ENCODE measurements around the gene CCNJ. TPM values are rescaled to one million over a fixed set of nuclear protein-coding genes. Genes with fewer than 3 reads are reported as not detected.
A peak's percentile ranks its signal among the peaks of the same experiment; 100 is the strongest.

Gene CCNJ
- total and polyA plus RNA-seq, 2 experiments from 2014 or later: 8.2 to 12.1 TPM

- H3K9me2 ChIP-seq (replicated peaks; ENCODE audit: insufficient read depth): no peaks in the 10 kb centered on the region
- no peak overlapping the region for H3K4me2 ChIP-seq
- no peak for DNase-seq (ENCODE audit: low spot score)
- peaks cover 4% of the 10 kb centered on the region for H3K79me2 ChIP-seq
- H4K20me1 ChIP-seq (ENCODE audit: insufficient read depth, poor library complexity, severe bottlenecking): no peaks in the 10 kb centered on the region
- H3K4me3 ChIP-seq: no peak overlapping the region
- H3K9me3 ChIP-seq (ENCODE audit: low read depth): no peaks in the 10 kb centered on the region
- H3K36me3 ChIP-seq (replicated peaks; ENCODE audit: insufficient read depth, low read depth): no peaks in the 10 kb centered on the region
- TF ChIP-seq EZH2 (IDR thresholded peaks at IDR 0.05; ENCODE audit: borderline replicate concordance) (no peak), EZH2phosphoT487 (IDR thresholded peaks at IDR 0.05; ENCODE audit: low read depth, severe bottlenecking, unreplicated experiment) (no peak), CTCF (IDR thresholded peaks at IDR 0.05; ENCODE audit: poor library complexity) (no peak)
- H3K4me1 ChIP-seq (ENCODE audit: insufficient read depth): no peaks in the 10 kb centered on the region
- 85% methylated on average over 4 of the region's 4 CpGs for WGBS (ENCODE audit: low lambda C conversion rate, missing lambda C conversion rate)
- H2AFZ ChIP-seq: no peak overlapping the region
- H3K27ac ChIP-seq: no peak overlapping the region
- no peaks in the 10 kb centered on the region for H3K27me3 ChIP-seq
Measured at GRCh38 chr10:96038476-96039387, 4.7 kb upstream of the CCNJ start.

- Histone ChIP-seq H3K9me3 (ENCODE audit: low read depth) (no peaks in the 10 kb centered on the region), H3K9me2 (replicated peaks; ENCODE audit: insufficient read depth) (no peaks in the 10 kb centered on the region), H3K4me1 (ENCODE audit: insufficient read depth) (peaks cover 9% of the 10 kb centered on the region), H3K27me3 (no peaks in the 10 kb centered on the region), H3K4me3 (no peak overlapping the region), H2AFZ (no peak overlapping the region), H3K36me3 (replicated peaks; ENCODE audit: insufficient read depth, low read depth) (no peaks in the 10 kb centered on the region), H3K27ac (no peak overlapping the region), H3K4me2 (no peak overlapping the region), H3K79me2 (peaks cover 22% of the 10 kb centered on the region), H4K20me1 (ENCODE audit: insufficient read depth, poor library complexity, severe bottlenecking) (no peaks in the 10 kb centered on the region)
- WGBS (ENCODE audit: low lambda C conversion rate, missing lambda C conversion rate): 75% methylated on average over 11 of the region's 11 CpGs
- TF ChIP-seq EZH2 (IDR thresholded peaks at IDR 0.05; ENCODE audit: borderline replicate concordance) (no peak), EZH2phosphoT487 (IDR thresholded peaks at IDR 0.05; ENCODE audit: low read depth, severe bottlenecking, unreplicated experiment) (no peak), CTCF (IDR thresholded peaks at IDR 0.05; ENCODE audit: poor library complexity) (no peak)
- peak; percentile 29 for DNase-seq (ENCODE audit: low spot score)
Measured at GRCh38 chr10:96041146-96041545, 2.2 kb upstream of the CCNJ start.

GRCh38 chr10:96043893-96044715 lies 721 bp downstream of the CCNJ start:
- 1% methylated on average over 43 of the region's 58 CpGs for whole genome bisulfite sequencing (ENCODE audit: low lambda C conversion rate, missing lambda C conversion rate)
- peak overlapping the region; percentile 98 for H2AFZ ChIP-seq
- peaks cover 11% of the 10 kb centered on the region for H4K20me1 ChIP-seq (ENCODE audit: insufficient read depth, poor library complexity, severe bottlenecking)
- H3K36me3 ChIP-seq (replicated peaks; ENCODE audit: insufficient read depth, low read depth): no peaks in the 10 kb centered on the region
- H3K27ac ChIP-seq: peak overlapping the region; percentile 98
- peak overlapping the region; percentile 95 for H3K4me3 ChIP-seq
- H3K9me2 ChIP-seq (replicated peaks; ENCODE audit: insufficient read depth): no peaks in the 10 kb centered on the region
- H3K79me2 ChIP-seq: peaks cover 51% of the 10 kb centered on the region
- no peaks in the 10 kb centered on the region for H3K9me3 ChIP-seq (ENCODE audit: low read depth)
- H3K4me2 ChIP-seq: peak overlapping the region; percentile 81
- DNase-seq (ENCODE audit: low spot score): peak; percentile 65
- no peak for TF ChIP-seq EZH2 (IDR thresholded peaks at IDR 0.05; ENCODE audit: borderline replicate concordance)
- TF ChIP-seq CTCF (IDR thresholded peaks at IDR 0.05; ENCODE audit: poor library complexity): no peak
- TF ChIP-seq EZH2phosphoT487 (IDR thresholded peaks at IDR 0.05; ENCODE audit: low read depth, severe bottlenecking, unreplicated experiment): no peak
- H3K4me1 ChIP-seq (ENCODE audit: insufficient read depth): peaks cover 9% of the 10 kb centered on the region
- H3K27me3 ChIP-seq: no peaks in the 10 kb centered on the region
